Ovary (tissue), 9 donors: Measurements from ENCODE around the gene PRPS1. TPM values are rescaled to one million over a fixed set of nuclear protein-coding genes. Genes with fewer than 3 reads are reported as not detected.

ENCODE experiments used
- DNase-seq, 5 donors: peaks; one replicate each; pipeline ENCODE4 v3.0.0-alpha.2; 2019 to 2020
- H3K27ac ChIP-seq, 2 donors: fragments of 200-600 bp; one replicate each; pipeline versions ENCODE4 v1.5.1 to v1.8.0; 2019 to 2022
- H3K27me3 ChIP-seq: fragments of 200-600 bp; one replicate; pipeline ENCODE4 v1.8.0; 2022
- H3K36me3 ChIP-seq: fragments of 200-600 bp; sonication (generic); one replicate; pipeline ENCODE4 v1.5.1; 2019
- H3K4me1 ChIP-seq: one replicate; pipeline ENCODE4 v1.8.1; 2013; ENCODE audit warnings: mild to moderate bottlenecking, moderate library complexity; ENCODE audit not compliant: insufficient read depth
- H3K4me3 ChIP-seq: fragments of 200-600 bp; sonication (generic); one replicate; pipeline ENCODE4 v1.5.1; 2017
- H3K9me3 ChIP-seq, 2 donors: fragments of 200-600 bp in 1 of 2; sonication (generic) in 1 of 2; one replicate each; pipeline versions ENCODE4 v1.5.1 to v1.8.1; 2013 to 2019; ENCODE audit warnings: mild to moderate bottlenecking in 1 of 2, moderate library complexity in 1 of 2
- EP300 ChIP-seq: sonication (generic); formaldehyde crosslinking; IDR thresholded peaks from one replicate; pipeline ENCODE4 v1.6.1; 2017; ENCODE audit warnings: antibody characterized with exemption
- POLR2A ChIP-seq: fragments of 450-650 bp; IDR thresholded peaks from one replicate; pipeline ENCODE4 v1.6.1; 2017; ENCODE audit warnings: antibody characterized with exemption, mild to moderate bottlenecking, moderate library complexity
- WGBS, 3 donors: extraction: QIAGEN DNeasy Blood & Tissue Kit in 1 of 3; methylation state at CpG; one replicate each; pipeline versions ENCODE4 v1.1.5 to v1.1.7; 2013 to 2017; 5-methylcytosine and 5-hydroxymethylcytosine counted together
- intact Hi-C, 4 donors: fragments of 100-400 bp; cut with DNase I; formaldehyde crosslinking; loops; one replicate each; pipeline versions ENCODE4 v1.11.0 to v1.15.1; 2022 to 2023
- polyA plus RNA-seq, 2 donors: library from polyadenylated mRNA; stranded (reverse); fragments of 200-250 nt in 1 of 2; fragments of 350-450 nt in 1 of 2; fragmentation: Illumina TruSeq in 1 of 2; extraction: RNeasy Lipid Tissue Mini Kit (QIAGEN cat#74804) in 1 of 2; gene quantifications; one replicate each; pipeline ENCODE4 v1.2.3, GENCODE V29; 2013 to 2014
- total RNA-seq, 7 donors: library from RNA; depleted of rRNA in 2 of 7; stranded (reverse); fragments of >200 nt in 2 of 7; fragmentation: NEBNext Ultra II Directional in 3 of 7; extraction: Animal tissue kit (Norgen Biotek cat#: 25700) in 3 of 7; gene quantifications; one replicate each; pipeline versions ENCODE4 v1.1.0 to v1.2.4, GENCODE V29; 2016 to 2023
- TF ChIP-seq, protein P1 (sequence below), 3 donors: fragments of 450-650 bp in 2 of 3; fragments of 200-600 bp in 1 of 3; IDR thresholded peaks; one replicate each; pipeline versions ENCODE4 v1.5.1 to v1.8.0; 2016 to 2022; ENCODE audit warnings: antibody characterized with exemption in 3 of 3, mild to moderate bottlenecking in 1 of 3
- donor health status: DM: no; HTN: no; CAD: no; lungs with moderate emphysema.
- donor health status: DM: no; HTN: no; CAD: no.
- donor health status: Bipolar disorder and iron deficiency.
- donor health status: DM: yes; HTN: yes; CAD: no.
- donor health status: DM: no; HTN: no; CAD: no.
- donor health status: DM: yes; HTN: yes; CAD: no.

PRPS1 gene
- total and polyA plus RNA-seq, 9 donors, result 19.6 to 72.3 (median 32.8) TPM

DNA sequence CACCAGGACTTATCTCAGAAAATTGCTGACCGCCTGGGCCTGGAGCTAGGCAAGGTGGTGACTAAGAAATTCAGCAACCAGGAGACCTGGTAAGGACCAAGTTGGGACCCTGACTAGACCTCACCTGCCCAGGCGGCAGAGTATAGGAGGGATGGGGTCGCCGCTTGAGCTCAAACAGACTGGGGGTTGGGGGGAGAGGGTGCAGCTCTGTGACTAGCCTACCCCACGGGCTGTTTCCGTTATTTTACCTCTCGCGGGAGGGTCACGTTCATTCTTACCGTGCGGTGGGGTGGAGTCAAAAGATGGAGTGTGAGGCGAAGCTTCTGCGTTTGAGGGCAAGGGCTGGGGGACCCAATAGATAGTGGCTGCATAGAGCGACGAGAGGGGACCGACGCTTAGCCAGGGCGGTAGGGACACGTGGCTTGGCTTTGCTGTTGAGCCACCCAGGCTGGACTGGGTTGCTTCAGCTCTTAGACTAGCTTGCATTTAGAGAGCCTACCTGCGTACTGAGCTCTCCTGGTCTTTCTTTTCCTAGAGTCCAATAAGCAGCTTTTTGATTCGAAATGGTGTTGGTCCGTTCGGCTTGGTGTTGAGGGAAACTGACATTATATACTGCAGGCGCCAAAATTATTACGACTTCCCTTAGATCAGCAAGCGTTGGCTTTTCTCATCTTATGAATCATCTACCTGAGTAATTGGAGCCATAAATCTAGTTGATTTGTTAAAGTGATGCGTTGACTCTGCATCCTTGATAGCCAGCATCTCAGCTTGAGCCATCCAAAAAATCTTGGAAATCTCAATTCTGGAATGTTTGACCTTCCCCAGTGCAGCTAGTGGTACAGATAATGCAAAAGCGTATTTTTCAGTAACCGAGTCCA, 591 bp downstream of the PRPS1 start:
- TF ChIP-seq, protein P1, sequence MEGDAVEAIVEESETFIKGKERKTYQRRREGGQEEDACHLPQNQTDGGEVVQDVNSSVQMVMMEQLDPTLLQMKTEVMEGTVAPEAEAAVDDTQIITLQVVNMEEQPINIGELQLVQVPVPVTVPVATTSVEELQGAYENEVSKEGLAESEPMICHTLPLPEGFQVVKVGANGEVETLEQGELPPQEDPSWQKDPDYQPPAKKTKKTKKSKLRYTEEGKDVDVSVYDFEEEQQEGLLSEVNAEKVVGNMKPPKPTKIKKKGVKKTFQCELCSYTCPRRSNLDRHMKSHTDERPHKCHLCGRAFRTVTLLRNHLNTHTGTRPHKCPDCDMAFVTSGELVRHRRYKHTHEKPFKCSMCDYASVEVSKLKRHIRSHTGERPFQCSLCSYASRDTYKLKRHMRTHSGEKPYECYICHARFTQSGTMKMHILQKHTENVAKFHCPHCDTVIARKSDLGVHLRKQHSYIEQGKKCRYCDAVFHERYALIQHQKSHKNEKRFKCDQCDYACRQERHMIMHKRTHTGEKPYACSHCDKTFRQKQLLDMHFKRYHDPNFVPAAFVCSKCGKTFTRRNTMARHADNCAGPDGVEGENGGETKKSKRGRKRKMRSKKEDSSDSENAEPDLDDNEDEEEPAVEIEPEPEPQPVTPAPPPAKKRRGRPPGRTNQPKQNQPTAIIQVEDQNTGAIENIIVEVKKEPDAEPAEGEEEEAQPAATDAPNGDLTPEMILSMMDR (IDR thresholded peaks at IDR 0.05), result no peak
- TF ChIP-seq POLR2A (no peak), EP300 (no peak)
- peak overlapping the region; percentile 58 for H3K4me3 ChIP-seq
- WGBS, 3 donors, result 31 to 42% (median 38%) methylated on average over 29 of the region's 29 CpGs
- H3K27me3 ChIP-seq, result no peaks in the 10 kb centered on the region
- no peaks in the 10 kb centered on the region for H3K4me1 ChIP-seq
- intact Hi-C loops, result no loop called here
- H3K36me3 ChIP-seq, result no peaks in the 10 kb centered on the region
- DNase-seq, result peak; percentile 24 to 45 (median 38)
- peak overlapping the region; percentile 54 to 80 for H3K27ac ChIP-seq
- no peaks in the 10 kb centered on the region for H3K9me3 ChIP-seq

DNA sequence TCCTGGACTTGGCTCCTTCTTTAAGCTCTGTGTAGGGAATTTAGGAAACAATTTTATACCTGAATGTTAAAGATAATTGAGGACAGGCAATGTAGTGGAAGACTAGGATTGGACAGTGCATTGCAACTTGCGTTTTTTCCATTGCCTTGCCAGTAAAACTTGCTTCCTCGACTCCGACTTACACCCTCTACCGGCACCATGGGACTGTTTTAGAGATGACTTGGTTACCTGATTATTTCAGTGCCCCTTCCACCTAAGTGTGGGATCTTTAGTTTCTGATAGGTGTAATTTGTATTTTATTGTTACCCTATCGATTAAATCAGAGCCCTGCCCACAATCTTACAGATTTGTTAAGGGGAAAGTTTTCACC, 1.2 kb downstream of the PRPS1 start:
- intact Hi-C loops, result no loop called here
- Histone ChIP-seq H3K27ac (no peak overlapping the region), H3K4me3 (peak overlapping the region; percentile 58), H3K4me1 (no peaks in the 10 kb centered on the region), H3K27me3 (no peaks in the 10 kb centered on the region), H3K36me3 (no peaks in the 10 kb centered on the region), H3K9me3 (no peaks in the 10 kb centered on the region)
- TF ChIP-seq POLR2A, result no peak
- TF ChIP-seq, protein P1 (IDR thresholded peaks at IDR 0.05), result no peak
- TF ChIP-seq EP300, result no peak
- peak in 1 of 5 donors; percentile 28 for DNase-seq
- 29 to 43% (median 31%) methylated on average over 5 of the region's 5 CpGs for WGBS, 3 donors

DNA sequence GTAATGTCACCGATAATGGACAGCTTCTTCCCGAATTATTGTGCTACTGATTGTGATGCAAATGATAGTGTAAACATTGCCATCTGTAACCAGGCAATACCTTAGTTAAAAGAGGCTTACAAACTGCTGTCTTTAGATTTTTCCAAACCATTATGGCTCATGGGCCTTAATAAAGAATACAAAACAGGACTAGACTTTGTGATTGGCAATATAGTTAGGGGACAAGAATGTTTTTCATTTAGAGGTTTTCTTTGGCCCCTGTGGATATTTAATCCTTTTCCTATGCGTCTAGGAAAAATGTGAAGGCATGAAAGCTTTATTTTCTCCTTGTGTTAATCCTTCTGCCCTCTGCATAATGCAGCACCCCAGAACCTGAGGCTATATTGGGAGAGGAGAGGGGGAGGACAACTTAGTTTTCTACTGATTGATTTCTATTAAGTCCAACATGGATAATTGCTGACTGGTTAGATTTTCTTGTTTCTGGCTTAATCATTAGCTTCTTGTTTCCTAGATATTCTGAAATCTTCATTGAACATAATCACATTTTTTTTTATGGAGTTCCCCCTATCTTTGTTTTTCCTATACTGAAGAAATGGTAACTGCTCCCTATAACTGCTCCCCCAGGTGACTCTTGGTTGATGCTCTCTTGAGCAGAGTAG, 1.9 kb downstream of the PRPS1 start:
- Histone ChIP-seq H3K4me1 (no peaks in the 10 kb centered on the region), H3K27ac (no peak overlapping the region), H3K9me3 (no peaks in the 10 kb centered on the region), H3K36me3 (no peaks in the 10 kb centered on the region), H3K27me3 (no peaks in the 10 kb centered on the region), H3K4me3 (no peak overlapping the region)
- TF ChIP-seq, protein P1 (IDR thresholded peaks at IDR 0.05), result no peak
- TF ChIP-seq POLR2A (no peak), EP300 (no peak)
- 29 to 38% (median 29%) methylated on average over 3 of the region's 3 CpGs for whole genome bisulfite sequencing, 3 donors
- DNase-seq, result no peak
- intact Hi-C loops, result no loop called here

DNA sequence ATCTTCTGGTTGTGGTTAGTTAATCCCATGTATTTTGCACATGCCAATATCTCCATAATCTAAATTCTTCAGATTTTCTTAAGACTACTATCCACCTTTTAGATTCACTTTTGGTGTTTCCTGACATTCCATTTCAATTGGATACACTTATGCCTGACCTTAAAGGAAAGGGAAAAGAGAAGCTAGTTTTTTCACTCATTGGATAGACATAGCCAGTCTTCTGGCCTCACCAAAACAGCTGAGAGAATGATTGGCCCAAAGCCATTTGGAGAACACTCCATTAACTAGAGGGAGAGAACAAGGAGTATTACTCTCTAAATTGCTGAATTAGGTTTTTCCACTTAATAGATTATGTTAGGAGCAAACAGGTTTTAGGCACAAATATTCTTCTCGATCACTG, 4.0 kb downstream of the PRPS1 start:
- H3K4me1 ChIP-seq, result no peaks in the 10 kb centered on the region
- no peaks in the 10 kb centered on the region for H3K36me3 ChIP-seq
- TF ChIP-seq, protein P1 (IDR thresholded peaks at IDR 0.05), result no peak
- TF ChIP-seq EP300 (no peak), POLR2A (no peak)
- no peak overlapping the region for H3K27ac ChIP-seq
- H3K27me3 ChIP-seq, result no peaks in the 10 kb centered on the region
- WGBS, 3 donors, result 74 to 89% (median 78%) methylated on average over 1 of the region's 1 CpG
- H3K9me3 ChIP-seq, result no peaks in the 10 kb centered on the region
- no peak for DNase-seq
- no peak overlapping the region for H3K4me3 ChIP-seq
- intact Hi-C loops, result no loop called here
